HG02798 (cell line): ENCODE measurements around the gene NCLN.
"Not testable (repeated sequence)": the region's sequence is repeated elsewhere in the genome, so short reads cannot be mapped to it uniquely, and the experiment has no call there.

Source experiments
- ATAC-seq: cut with Tn5 transposase; IDR thresholded peaks from one replicate; pipeline ENCODE4 v1.9.1; 2021; ENCODE audit warnings: mild to moderate bottlenecking; ENCODE audit not compliant: unreplicated experiment, poor library complexity

The NCLN gene

GRCh38 chr19:3178973-3179738 lies 6.6 kb upstream of the NCLN start:
- ATAC-seq, result peak; percentile 15

DNA sequence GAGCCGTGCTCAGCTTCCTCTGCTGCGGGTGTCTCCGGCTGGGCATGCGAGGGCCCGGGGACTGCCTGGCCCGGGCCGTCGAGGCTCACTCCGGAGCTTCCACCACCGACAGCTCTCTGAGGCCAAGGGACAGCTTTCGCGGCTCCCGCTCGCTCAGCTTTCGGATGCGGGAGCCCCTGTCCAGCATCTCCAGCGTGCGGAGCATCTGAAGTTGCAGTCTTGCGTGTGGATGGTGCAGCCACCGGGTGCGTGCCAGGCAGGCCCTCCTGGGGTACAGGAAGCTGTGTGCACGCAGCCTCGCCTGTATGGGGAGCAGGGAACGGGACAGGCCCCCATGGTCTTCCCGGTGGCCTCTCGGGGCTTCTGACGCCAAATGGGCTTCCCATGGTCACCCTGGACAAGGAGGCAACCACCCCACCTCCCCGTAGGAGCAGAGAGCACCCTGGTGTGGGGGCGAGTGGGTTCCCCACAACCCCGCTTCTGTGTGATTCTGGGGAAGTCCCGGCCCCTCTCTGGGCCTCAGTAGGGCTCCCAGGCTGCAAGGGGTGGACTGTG lies 5.9 kb upstream of the NCLN start:
- no peak for ATAC-seq

- ATAC-seq, result no peak
Measured at GRCh38 chr19:3183721-3184641, 1.7 kb upstream of the NCLN start.

- ATAC-seq, result peak; percentile 28
Measured at GRCh38 chr19:3184847-3185460, 776 bp upstream of the NCLN start.

GRCh38 chr19:3186160-3186688 lies 494 bp downstream of the NCLN start:
- no peak for ATAC-seq

DNA sequence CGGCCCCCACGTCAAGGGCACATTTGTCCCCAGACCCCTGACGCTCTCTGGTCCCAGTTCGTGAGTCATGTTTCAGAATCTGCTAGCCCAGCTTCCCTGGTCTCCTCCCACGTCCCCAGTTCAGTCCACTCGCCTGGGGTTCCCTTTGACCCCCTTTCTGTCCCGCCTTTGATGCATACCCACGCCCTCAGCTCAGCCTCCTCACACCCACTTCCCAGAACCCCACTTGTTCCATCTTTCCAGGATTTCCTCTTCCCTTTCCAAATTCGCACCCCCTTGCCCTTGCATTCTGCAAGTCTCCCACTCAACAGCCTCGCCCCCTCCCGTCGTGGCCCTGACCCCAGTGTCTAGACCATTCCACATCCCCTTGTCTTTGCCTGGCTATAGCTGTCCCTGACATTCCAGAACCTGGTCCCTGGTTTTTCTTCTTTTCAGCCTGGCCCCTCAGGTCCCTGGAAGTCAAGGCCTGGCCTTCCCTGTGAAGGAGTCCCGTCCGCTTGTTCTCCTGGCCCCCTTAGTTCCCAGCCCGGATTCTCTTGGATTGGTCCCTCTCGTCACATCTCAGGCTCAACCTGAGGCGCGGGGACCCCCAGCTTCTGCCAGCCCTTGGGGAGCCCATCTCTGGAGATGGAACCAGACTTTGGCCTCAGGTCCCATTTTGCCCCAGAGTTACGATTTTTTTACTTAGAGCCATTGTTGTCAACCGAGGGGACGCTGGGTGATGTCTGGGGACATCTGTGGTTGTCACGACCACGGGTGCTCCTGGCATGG lies 1.3 kb downstream of the NCLN start:
- no peak for ATAC-seq

- no peak for ATAC-seq
Measured at GRCh38 chr19:3187662-3188511, 2.2 kb downstream of the NCLN start.

- ATAC-seq, result no peak
Measured at GRCh38 chr19:3188627-3189596, 3.2 kb downstream of the NCLN start.

DNA sequence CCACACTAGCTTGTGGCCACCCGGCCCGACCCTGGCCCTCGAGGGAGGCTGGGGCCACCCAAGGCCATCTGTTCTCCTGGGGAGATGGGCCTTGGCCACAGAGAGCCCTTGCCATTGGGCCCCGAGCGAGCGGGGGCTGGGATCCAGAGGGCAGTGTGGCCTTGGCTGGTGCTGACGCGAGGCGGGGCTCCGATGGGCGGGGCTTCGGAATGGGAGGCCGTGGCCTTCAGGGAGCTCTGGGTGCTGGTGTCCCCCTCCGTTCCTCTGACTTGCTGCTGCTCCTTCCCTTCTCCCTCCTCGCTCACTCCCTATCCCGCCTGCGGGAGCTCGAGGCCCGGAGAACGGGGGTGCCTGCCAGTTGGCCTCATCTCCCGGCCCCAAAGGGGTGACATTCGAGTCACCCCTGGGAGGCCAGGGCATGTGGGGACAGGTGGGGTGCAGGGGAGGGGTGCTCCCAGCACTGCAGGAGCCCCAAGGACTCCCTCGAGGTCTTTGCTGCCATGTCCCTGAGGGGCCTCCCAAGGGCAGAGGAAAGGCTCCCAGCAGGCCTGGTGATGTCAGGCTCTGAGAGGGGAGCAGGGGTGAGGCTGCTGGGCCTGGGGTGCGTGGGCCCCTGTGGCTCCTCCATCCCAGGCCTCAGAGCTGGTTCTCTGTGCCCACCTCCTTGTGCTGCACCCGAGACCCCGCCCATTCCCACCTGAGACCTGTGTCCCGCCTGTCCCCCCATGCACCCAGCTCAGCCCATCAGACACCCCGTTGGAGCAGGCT lies 4.2 kb downstream of the NCLN start:
- no peak for ATAC-seq

- ATAC-seq, result no peak
Measured at GRCh38 chr19:3190470-3190770, 4.7 kb downstream of the NCLN start.

DNA sequence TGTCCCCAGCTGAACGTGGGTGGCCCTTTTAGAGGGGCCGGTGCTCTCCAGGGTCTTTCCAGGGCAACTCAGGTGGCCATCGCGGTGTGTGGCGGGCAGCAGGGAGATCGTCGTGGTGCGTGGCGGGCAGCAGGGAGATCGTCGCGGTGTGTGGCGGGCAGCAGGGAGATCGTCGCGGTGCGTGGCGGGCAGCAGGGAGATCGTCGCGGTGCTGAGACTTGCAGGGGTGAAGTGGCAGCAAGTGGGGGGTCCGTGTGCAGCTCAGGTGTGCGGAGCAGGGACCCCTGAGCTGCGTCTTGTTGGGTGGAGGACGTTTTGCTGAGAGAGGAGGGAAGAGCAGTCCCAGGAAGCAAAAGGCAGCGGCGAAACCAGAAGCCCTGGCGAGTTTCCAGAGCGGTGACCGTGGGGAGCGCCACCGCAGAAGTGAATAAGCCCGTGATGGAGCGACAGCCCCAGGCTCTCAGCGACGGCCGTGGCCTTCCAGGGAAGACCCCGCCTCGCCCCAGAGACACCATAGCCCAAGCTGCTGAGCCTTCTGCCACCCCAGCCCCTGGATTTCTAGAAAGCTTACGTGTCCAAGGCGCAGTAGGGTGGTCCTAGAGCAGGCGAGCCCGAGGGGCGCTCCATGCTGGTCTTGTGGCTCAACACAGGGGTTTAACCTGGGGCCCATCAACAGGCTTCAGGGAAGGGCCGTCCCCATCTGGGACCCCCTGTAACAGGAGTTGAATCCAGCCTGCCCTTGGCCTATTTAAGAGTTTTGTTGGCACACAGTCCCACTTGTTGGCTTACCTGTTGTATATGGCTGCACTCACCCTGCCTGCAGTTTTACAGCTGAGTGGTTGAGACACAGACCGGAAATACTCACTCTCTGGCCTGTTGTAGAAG lies 5.4 kb downstream of the NCLN start:
- no peak for ATAC-seq

DNA sequence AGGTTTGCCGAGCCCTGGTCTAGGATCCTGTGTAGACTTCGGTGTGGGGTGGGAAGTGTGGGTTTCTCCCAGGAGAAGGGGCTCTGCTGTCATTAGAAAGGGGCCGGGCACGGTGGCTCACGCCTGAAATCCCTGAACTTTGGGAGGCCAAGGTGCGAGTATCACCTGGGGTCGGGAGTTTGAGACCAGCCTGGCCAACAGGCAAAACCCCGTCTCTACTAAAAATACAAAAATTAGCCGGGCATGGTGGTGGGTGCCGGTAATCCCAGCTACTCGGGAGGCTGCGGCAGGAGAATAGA lies 6.0 kb downstream of the NCLN start:
- ATAC-seq, result not testable (repeated sequence)

DNA sequence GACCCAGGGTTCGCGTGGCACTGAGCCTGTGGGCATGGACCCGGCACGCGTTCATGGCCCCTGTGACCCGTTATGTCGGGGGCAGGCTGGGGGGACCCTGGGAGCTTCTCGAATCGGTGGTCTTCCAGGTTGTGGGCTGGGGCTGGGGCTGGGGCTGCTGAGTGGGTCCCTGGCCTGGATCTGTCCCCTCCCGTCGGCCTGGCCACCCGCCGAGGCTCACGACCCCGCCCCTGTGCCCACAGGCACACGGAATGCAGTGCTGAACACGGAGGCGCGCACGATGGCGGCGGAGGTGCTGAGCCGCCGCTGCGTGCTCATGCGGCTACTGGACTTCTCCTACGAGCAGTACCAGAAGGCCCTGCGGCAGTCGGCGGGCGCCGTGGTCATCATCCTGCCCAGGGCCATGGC lies 6.5 kb downstream of the NCLN start:
- ATAC-seq, result no peak

GRCh38 chr19:3192684-3193083 lies 7.0 kb downstream of the NCLN start:
- no peak for ATAC-seq

GRCh38 chr19:3193256-3194105 lies 7.8 kb downstream of the NCLN start:
- ATAC-seq, result no peak
